HFFc6 (cell line): ENCODE measurements around the gene CA4. TPM values are rescaled to one million over a fixed set of nuclear protein-coding genes. Genes with fewer than 3 reads are reported as not detected.

Source experiments
- DNase-seq: peaks from one replicate; pipeline ENCODE4 v3.0.0-alpha.2; 2018
- H3K27ac Mint-ChIP-seq: 2 replicates; pipeline ENCODE4 v1.8.0; 2020; ENCODE audit warnings: mild to moderate bottlenecking, mixed read lengths
- H3K27me3 Mint-ChIP-seq: 2 replicates; pipeline ENCODE4 v1.8.0; 2021; ENCODE audit warnings: mild to moderate bottlenecking, moderate library complexity, mixed read lengths; ENCODE audit not compliant: insufficient read depth
- H3K36me3 Mint-ChIP-seq: 2 replicates; pipeline ENCODE4 v1.8.0; 2021; ENCODE audit warnings: low read depth, mixed read lengths
- H3K4me1 Mint-ChIP-seq: 2 replicates; pipeline ENCODE4 v1.8.0; 2020; ENCODE audit warnings: low read depth, mixed read lengths
- H3K4me3 Mint-ChIP-seq: 2 replicates; pipeline ENCODE4 v1.8.0; 2020; ENCODE audit warnings: mild to moderate bottlenecking, moderate library complexity, mixed read lengths
- H3K9me3 Mint-ChIP-seq: 2 replicates; pipeline ENCODE4 v1.8.0; 2020; ENCODE audit warnings: mild to moderate bottlenecking, mixed read lengths
- CTCF ChIP-seq: fragments of 200-600 bp; sonication (generic); IDR thresholded peaks from 2 replicates; pipeline ENCODE4 v1.5.0; 2021; ENCODE audit warnings: antibody characterized with exemption, mild to moderate bottlenecking
- total RNA-seq, 6 experiments: library from RNA; stranded (reverse); fragmentation: NEBNext Ultra II Directional; extraction: Animal tissue kit (Norgen Biotek cat#: 25700); gene quantifications; 2 replicates in 1 of 6; 3 replicates in 5 of 6; pipeline ENCODE4 v1.2.3, GENCODE V29; 2021

Gene CA4
- total RNA-seq, 6 experiments from 2014 or later: not detected

GRCh38 chr17:60129164-60129563, 20.6 kb upstream of the CA4 start:
- Mint-ChIP-seq H3K36me3 (peaks cover 22% of the 10 kb centered on the region), H3K9me3 (no peaks in the 10 kb centered on the region), H3K27ac (no peak overlapping the region), H3K4me3 (no peak overlapping the region), H3K27me3 (peaks cover 1% of the 10 kb centered on the region), H3K4me1 (peaks cover 28% of the 10 kb centered on the region)
- TF ChIP-seq CTCF: no peak
- DNase-seq: no peak

GRCh38 chr17:60130466-60130865, 19.3 kb upstream of the CA4 start:
- no peak for TF ChIP-seq CTCF
- H3K27ac Mint-ChIP-seq: no peak overlapping the region
- H3K27me3 Mint-ChIP-seq: peaks cover 1% of the 10 kb centered on the region
- no peak overlapping the region for H3K4me3 Mint-ChIP-seq
- H3K36me3 Mint-ChIP-seq: peaks cover 22% of the 10 kb centered on the region
- no peaks in the 10 kb centered on the region for H3K9me3 Mint-ChIP-seq
- no peak for DNase-seq
- H3K4me1 Mint-ChIP-seq: peaks cover 31% of the 10 kb centered on the region

- DNase-seq: peak; percentile 45
- Mint-ChIP-seq H3K4me1 (peaks cover 28% of the 10 kb centered on the region), H3K36me3 (peaks cover 22% of the 10 kb centered on the region), H3K9me3 (no peaks in the 10 kb centered on the region), H3K27ac (peak overlapping the region; percentile 92), H3K4me3 (peak overlapping the region; percentile 97), H3K27me3 (peaks cover 10% of the 10 kb centered on the region)
- no peak for TF ChIP-seq CTCF
Measured at GRCh38 chr17:60134396-60135150, 15.2 kb upstream of the CA4 start.

GRCh38 chr17:60135151-60135950, 14.4 kb upstream of the CA4 start:
- no peaks in the 10 kb centered on the region for H3K9me3 Mint-ChIP-seq
- peak; percentile 87 for DNase-seq
- peak overlapping the region; percentile 92 for H3K27ac Mint-ChIP-seq
- peaks cover 16% of the 10 kb centered on the region for H3K27me3 Mint-ChIP-seq
- H3K4me1 Mint-ChIP-seq: peaks cover 28% of the 10 kb centered on the region
- H3K36me3 Mint-ChIP-seq: peaks cover 20% of the 10 kb centered on the region
- TF ChIP-seq CTCF: no peak
- H3K4me3 Mint-ChIP-seq: peak overlapping the region; percentile 97

GRCh38 chr17:60135951-60136666, 13.7 kb upstream of the CA4 start:
- TF ChIP-seq CTCF: no peak
- peak overlapping the region; percentile 92; the same call in 1 of the 2 replicates for H3K27ac Mint-ChIP-seq
- peaks cover 20% of the 10 kb centered on the region for H3K27me3 Mint-ChIP-seq

More at GRCh38 chr17:60135951-60136666, 13.7 kb upstream of the CA4 start:
- DNase-seq: no peak
- Mint-ChIP-seq H3K9me3 (no peaks in the 10 kb centered on the region), H3K36me3 (peaks cover 17% of the 10 kb centered on the region), H3K4me1 (peaks cover 28% of the 10 kb centered on the region), H3K4me3 (peak overlapping the region; percentile 97)
